Hindlimb muscle (tissue), 1 donor: ENCODE data around the gene NR4A1. TPM values are rescaled to one million over a fixed set of nuclear protein-coding genes. Genes with fewer than 3 reads are reported as not detected.

Source experiments
- DNase-seq: peaks from one replicate; pipeline ENCODE4 v3.0.0-alpha.2; 2013
- polyA plus RNA-seq: library from polyadenylated mRNA; unstranded; fragments of 120-200 nt; gene quantifications from one replicate; pipeline ENCODE4 v1.2.1, GENCODE V29; 2013; ENCODE audit not compliant: insufficient read length

Gene NR4A1
- polyA plus RNA-seq, 1 donor, result 32.8 TPM

DNA sequence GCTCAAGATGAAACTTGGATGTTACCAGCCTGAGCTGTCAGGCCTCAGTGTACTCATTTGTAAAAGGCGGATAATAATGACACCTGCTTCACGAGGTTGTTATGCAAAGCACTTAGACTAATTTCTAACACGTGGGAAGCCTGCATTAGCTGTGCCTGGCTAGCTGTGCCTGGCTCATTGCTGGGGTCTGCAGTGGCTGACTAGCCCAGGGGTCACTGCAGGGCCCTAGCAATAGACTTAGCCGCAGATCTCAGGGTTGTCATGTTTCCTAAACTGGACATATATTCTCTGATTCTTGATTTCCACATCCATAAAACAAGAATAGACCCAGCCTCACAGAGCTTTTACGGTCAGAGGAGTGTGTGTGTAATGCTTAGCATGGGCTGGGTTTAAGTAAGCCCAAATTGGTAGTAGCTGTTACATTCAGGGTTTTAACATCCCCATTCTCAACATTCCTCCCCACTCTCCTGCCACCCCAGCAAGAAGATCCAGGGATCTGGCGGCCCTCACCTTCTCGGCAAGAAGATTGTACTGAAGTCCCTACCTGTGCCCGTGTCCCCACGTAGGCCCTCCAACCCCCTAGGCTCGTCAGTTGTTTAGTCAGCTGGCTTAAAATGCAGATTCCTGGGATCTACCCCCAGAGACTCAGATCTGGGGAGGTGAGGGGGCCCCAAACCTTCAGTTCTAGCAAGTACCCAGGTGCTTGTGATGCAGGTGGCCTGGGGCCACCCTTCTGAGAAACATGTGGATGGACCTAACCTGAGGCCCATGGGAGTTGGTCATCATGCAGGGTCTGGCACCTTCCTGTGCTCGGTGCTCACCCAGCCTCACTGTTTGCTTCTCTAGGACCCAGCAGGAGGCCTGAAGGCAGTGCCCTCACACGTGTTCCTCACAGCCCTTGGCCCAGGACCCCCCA, 8.6 kb downstream of the NR4A1 start:
- no peak for DNase-seq

DNA sequence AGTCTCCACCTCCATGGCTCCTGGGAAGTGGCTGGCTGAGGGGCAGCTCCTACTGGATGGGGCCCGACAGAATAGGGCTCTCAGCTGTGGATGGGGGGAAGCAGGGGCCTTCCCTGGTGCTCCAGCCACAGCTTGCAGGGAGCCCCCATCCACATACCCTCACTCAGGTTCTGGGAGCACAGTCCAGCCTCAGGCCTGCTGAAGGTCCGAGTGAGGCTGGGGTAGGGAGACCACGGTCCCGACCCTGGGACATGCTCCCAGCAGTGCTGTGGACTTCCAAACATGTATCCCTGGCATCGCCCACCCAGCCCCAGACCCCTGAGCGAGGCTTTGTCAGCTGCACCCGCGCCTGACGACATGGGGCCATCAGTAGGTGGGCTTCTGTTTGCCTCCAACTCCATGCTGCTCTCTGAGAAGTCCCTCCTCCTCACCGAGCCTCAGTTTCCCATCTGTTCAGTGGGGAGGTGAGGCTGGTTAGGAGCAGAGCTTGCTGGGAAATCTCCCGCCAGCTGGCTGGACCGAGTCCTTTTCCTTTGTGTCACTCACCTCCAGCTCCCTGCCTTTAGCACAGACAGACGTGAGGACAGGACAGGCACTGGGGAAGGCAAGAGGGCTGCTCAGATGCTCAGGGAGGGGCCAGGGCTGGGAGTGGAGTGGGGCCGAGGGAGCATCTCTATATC, 9.4 kb downstream of the NR4A1 start:
- no peak for DNase-seq

DNA sequence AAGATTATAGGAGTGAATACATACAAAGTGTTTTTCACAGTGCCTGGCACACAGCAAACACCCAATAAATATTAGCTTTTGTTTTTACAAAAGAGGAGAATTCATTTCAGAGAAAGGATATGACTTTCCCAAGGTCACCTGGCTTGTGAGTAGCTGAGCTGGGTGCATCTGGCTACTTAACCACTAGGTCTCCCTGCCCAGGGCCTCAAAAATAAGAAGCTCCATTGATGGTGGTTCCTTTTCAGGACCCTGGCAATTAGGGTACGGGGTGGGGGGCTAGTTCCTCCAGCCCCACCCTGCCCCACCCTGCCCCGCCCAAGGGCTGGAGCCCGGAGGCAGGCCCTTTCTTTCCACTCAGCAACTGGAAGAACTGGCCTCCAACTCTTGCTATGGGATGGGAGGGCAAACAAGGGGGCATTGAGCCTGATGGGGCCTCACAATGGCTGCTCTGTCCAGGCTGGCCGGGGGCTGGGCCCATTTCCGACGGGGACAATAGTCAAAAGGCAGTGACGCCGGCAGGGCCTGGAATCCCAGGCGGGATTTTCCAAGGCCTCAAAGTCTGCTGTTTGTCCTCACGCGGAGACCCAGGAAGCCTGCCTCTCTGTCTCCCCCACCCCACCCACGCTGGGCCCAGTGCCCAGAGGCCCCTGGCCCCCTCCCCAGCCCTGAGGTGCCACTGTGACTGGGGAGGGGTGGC, 10.4 kb downstream of the NR4A1 start:
- DNase-seq, result no peak

DNA sequence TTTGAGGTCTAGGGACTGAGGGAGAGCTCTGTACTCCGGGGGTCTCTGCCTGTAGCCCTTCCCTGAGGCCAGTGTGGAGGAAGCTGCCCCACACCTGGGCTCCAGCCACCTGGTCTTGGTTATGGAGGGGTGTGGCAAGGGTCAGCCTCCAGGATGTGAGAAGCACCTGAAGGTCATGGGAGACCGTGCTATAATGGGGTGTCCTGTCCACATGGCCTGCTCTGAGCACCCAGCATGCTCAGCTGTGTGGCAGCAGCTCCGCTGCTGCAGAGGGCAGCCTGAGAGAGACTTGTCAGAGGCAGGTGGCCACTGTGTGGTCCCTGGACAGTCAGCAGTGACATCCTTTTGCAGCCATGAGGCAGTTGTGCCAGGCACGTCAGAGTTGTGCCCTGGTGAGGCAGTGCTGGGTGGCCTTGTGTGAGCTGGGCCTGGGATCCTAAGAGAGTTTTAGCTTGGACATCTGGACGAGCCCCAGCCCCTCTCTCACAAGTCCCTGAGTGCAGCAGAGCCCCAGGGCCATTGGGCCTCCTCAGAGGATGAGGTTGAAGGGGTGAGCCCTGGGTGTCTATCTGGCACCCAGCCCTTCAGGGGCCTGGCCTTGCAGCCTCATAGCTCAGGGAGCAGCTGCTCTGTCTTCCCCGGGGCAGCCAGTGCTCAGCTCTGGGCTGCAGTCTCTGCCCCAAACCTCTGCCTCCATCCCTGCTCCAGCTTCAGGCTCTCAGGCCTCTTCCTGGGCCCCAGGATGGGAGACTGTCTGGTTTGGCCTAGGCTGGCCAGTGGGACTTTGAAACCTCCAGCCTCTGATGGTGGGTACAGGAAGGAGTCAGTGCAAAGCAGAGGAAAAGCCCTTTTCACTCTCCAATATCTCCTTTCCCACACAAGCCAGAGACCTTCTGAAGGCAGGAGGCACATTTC, 11.2 kb downstream of the NR4A1 start:
- DNase-seq, result no peak

DNA sequence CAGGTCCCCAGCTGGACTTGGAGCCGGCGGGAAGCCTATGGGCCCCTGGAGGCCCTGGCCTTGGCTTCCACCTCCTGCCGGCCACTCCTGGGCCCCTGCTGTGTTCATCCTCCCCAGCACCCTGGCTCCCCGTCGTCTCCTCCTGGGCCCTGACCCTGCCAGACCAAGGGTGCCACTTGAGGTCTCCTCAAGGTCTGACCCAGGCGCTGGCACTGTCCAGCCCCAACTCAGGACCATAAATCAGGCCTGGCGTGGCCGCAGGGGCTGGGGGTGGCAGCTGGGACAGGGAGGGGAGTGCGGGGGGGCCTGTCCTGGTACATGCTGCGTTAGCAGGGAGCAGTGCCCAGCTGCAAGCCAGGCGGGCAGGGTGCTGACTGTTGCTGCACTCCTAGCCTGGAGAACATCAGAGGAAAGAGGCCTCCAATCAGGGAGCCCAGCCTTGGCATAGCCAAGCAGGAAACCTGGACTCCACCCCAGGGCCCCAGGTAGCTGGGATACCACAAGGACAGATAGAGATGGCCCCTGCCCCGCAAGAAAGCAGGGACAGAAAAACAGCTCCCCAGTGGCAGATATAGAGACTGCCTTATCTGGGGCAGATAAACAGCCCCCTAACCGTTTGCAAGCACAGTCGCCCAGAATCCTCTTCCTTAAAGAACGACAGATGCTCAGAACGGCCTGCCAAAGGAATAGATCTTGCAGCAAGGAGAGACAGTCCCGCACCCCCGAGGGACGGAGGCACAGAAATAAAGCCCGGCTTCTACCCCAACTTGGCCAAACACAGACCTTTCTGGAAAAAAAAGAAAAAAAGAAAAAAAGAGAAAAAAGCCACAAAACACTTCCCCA, 12.1 kb downstream of the NR4A1 start:
- DNase-seq, result no peak

DNA sequence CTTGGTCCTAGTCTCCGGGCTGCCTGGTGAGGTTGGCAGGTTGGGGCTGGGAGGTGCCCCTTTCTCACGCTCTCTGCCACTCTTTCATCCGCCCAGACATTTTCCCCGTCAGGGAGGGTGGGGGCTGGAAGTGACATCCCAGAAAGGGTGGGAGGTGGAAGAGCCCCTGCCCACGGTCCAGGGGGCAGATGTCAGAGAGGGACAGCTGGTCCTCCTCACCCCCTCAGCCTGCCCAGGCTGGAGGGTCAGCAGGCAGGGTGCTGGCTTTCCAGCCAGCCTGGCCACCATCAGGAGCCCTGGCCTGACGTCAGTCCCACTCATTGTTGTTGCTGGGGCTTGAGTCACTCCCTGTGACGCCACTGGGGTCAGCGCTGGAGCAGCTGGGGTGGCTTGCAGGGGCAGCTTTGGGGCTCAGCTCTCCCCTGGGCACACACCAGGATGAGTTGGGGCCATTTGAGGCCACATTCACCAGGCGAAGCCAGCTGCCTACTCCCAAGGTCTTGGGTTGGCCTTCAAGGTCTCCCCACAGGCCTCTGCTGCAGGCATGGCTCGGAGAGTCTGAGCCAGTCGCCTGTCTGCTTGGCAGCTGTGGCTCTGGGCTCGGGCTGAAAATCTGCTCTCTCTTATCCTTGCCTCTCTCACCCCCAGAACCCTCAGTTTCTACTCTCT, 12.9 kb downstream of the NR4A1 start:
- DNase-seq, result no peak

DNA sequence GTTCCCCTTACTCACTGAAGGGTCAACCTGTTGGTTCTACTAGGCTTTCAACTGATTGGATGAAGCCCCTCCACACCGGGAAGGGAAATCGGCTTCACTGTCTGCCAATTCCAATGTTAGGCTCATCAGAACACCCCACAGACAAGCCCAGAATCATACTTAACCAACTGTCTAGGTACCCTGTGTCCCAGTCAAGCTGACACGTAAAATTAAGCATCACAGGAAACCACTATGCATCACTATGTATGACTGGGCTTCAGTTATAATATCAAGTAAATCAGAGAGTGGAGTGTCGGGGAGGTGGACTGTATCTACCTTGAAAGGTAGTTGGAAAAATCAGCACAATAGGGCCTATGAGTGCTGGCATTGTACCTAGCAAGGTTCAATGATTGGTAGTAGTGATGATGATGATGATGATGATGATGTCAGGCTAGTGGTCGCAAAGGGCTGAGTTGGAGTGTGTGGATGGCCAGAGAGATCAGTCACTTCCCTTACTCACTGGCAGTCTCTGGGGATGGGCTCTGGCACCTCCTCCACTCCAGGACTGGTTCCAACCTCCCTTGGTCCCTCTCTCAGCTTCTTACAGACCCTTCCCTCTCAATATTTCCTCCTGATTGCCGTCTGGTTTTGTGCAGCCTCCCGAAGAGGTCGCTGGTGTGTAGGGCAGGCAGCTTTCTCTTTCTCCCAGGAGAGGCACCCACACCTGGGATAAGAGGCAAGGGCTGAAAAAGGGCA, 15.3 kb downstream of the NR4A1 start:
- no peak for DNase-seq

DNA sequence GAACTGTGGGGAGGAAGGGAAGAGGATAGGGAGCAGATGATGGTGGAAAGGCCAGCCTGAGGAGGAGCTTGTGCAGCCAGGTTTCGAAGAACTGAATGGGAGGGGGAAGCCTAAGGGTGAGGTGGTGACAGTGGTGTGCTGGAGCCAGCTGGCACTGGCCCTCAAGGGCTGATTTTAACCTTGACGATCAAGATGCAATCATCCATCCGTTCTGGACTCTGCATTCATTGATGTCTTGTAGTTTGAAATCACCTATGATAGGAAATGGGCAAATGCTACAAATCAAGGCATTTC, 15.8 kb downstream of the NR4A1 start:
- no peak for DNase-seq

DNA sequence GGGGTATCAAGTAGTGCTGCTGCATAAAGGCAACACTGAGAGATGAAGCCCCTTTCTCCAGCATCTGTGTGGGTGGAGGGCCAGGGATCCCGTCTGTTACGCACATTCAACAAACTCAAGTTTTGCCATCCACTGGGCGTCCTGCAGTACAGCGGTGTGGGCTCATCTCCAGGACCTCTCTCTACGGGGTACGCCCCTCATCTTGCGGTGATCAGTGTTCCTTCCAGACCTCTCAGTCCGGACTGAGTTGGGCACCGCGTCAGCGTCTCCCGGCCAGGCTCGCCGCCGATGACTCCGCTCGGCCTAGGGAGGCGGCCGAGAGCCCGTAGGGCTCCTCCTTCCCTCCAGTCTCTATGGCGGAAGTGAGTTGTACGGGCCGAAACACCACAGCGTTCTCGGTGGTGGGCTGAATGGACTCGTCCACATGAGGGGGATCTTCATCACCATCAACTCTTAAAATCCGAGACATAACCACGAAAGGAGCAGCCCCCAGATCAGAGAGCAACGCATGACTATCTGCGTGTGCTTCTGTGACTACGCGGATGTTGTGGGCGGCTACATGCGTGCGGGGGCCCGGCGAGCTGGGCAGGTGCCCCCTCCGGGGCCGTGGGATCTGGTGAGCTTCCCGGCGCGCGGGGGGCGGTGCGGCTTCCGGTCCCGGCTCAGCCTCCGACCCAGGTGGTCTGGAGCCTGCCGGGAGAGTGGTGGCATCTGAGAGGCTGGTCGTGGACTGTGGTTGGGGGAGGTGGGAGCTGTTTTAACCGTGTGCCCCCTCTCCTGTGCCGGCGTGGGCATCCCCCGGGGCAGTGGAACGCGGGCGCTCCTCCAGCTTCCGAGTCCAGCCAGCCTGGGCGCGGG, 18.3 kb downstream of the NR4A1 start, which contains the start of gene ATG101:
ATG101 (plus strand) TSS at position 652 of the 858 bp plus-strand sequence. CDS start 3,673 bp downstream, outside the sequence.
- DNase-seq, result peak; percentile 94

DNA sequence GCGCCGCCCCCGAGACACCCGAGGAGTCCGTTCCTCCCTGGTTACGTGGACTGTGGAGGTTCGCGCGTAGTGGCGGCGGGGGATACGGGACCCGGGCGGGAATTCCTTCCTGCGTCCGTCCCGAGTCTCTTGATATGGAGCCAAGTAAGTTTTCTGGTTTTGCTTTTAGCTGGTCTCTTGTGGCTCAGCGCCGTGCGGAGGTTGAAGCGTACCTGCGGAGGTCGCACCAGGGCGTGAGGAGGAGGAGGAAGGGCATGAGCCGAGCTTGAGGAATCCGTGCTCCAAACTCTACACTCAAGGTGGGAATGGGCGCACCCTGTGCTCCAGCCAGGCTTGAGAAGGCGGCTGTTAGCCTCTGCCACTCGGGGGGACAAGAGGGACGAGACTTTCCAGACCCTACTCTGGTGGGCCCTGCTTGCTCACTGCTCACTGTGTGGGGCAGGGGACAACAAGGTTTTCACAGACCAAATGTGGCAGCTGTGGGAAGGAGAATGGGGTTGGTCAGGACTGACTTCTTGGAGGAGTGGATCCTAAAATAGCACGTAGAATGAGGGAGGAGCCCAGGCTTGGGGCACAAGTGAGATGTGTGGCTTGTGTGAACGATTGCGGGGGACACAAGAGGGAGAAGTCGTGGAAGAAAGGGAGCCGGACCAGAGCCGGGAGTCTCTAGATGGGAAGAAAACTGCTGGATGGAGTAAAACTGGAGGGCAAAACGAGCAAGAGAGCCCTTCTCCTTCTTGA, 19.1 kb downstream of the NR4A1 start:
- DNase-seq, result no peak

DNA sequence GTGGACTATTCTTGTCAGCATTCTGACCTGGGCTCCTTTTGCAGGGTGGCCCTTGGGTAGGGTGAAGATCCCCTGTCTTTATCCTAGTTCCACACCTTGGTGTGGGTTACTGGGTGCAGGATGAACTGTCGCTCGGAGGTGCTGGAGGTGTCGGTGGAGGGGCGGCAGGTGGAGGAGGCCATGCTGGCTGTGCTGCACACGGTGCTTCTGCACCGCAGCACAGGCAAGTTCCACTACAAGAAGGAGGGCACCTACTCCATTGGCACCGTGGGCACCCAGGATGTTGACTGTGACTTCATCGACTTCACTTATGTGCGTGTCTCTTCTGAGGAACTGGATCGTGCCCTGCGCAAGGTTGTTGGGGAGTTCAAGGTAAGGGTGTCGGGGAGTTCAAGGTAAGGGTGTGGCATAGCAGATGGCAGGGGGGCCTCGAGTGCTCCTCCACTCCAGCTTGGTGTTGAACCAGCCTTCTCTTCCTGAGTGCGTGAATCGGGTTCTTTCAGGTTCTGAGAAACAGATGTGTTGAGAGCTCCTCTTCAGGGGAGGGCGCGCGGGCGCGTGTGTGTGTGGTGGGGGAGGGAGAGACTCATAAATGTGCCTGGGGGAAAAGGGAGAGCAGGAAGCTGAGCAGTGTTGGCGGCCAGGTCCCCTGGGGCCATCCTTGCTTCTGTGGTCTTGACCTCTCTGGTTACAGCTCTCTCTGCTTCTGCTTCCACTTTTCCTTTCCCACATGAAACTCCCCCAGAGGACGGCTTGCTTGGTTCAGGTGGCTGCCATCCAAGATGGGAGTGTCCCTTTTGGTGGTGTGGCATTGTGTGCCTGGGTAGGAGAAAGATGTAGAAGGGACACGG, 22.5 kb downstream of the NR4A1 start:
- DNase-seq, result no peak

DNA sequence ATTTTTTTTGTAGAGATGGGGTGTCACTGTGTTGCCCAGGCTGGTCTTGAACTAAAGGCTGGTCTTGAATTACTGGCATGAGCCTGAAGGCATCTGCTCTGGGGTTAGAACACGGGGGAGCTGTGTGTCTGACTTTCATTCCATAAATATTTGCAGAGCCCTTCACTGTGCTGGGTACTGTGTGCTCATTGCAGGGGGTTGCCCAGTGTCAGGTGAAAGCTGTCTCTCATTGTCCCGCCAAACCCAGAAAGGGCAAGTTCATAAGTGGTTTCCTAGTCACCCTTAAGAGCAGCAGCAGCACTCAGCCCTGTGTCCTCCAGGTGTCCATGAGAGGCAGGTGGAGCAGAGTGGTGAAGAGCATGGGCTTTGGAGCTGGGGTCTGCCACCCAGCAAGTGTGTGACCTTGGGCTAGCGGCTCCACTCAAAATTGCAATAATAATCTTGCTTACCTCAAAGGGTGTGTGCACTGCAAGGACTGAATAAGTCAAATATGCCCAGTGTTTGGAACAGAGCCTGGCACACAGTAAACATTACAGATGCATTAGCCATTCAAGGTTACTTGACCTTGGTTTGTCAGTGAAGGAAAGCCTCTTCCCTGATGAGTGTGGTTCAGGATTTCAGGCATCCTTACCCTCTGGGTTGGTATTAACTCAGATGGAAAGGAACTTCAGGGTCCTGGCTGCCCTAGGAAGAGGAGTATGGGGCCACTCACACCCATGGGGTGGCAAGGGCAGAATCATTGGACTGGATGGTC, 23.9 kb downstream of the NR4A1 start:
- no peak for DNase-seq

DNA sequence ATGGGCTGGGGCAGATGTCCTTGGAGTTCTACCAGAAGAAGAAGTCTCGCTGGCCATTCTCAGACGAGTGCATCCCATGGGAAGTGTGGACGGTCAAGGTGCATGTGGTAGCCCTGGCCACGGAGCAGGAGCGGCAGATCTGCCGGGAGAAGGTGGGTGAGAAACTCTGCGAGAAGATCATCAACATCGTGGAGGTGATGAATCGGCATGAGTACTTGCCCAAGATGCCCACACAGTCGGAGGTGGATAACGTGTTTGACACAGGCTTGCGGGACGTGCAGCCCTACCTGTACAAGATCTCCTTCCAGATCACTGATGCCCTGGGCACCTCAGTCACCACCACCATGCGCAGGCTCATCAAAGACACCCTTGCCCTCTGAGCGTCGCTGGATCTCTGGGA, 25.6 kb downstream of the NR4A1 start:
- no peak for DNase-seq

DNA sequence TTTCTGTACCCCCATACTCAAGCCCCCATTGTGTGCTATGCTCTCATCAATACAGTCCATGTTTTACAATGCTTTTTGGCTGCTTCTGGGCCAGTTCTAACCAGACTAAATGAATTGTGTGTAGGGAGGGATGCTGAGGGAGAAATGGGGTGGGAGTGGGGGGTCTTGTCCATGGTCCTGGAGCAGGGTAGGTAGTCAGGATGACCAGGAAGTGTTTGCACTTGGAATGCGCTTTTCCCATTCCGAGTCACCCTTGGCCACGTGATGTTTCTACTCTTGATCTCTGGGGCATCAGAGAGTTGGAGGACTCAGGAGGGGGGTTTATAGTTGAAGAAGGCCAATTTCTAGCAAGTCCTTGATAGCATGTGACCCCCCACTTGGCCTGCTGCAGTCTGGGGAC, 27.0 kb downstream of the NR4A1 start:
- no peak for DNase-seq

DNA sequence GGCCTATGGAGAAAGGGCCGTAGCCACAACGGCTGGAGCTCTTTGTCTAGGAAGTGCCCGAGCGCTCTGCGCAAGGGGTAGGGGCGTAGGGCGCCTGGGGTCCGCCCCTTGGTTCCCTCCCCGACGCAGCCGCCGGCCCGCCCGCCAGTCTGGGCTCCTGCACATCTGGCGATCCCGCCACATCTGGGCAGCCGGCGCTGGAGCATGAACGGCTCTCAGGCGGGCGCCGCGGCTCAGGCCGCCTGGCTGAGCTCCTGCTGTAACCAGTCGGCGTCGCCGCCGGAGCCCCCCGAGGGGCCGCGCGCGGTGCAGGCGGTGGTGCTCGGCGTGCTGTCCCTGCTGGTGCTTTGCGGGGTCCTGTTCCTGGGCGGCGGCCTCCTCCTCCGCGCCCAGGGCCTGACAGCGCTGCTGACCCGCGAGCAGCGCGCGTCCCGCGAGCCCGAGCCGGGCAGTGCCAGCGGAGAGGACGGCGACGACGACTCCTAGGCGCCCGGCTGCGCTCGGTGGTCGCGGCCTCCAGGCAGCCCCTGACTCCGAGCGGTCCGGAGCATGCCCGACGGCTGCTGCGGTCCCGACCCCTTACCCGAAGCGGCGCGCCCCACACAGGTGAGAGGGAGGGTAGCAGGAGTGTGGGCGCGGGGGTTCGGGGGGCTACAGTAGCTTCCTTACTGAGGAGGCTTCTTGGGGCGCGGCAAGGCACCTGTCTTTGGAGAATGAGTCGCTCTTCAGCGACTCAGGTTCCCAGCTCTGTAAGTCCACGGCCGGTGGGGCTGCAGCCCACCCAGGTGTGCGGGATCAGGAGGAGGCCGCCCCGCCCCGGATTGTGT, 28.5 kb downstream of the NR4A1 start, which contains the start of gene SMIM41:
SMIM41 (plus strand) TSS at position 129 of the 827 bp plus-strand sequence; CDS start at position 205, 76 bp downstream.
- no peak for DNase-seq
